AG09319 (cell line): ENCODE measurements around the gene AGTPBP1.
"Not testable (repeated sequence)": the region's sequence is repeated elsewhere in the genome, so short reads cannot be mapped to it uniquely, and the experiment has no call there.

Source experiments
- DNase-seq: peaks from one replicate; pipeline ENCODE4 v3.0.0-alpha.2; 2010; ENCODE audit warnings: low read depth; ENCODE audit errors: extremely low read depth
- CTCF ChIP-seq: IDR thresholded peaks from 2 replicates; pipeline ENCODE4 v1.5.1; 2011; ENCODE audit warnings: low read depth, mild to moderate bottlenecking, inconsistent platforms, low read length, moderate library complexity

Gene AGTPBP1

GRCh38 chr9:85594316-85594715 lies 147.4 kb downstream of the AGTPBP1 start:
- no peak for TF ChIP-seq CTCF
- DNase-seq: no peak

- DNase-seq: no peak
- no peak for TF ChIP-seq CTCF
Observed at GRCh38 chr9:85586684-85587083, 155.1 kb downstream of the AGTPBP1 start.

GRCh38 chr9:85577353-85577952 lies 164.3 kb downstream of the AGTPBP1 start:
- no peak for TF ChIP-seq CTCF
- DNase-seq: no peak

GRCh38 chr9:85575868-85576267 lies 165.9 kb downstream of the AGTPBP1 start:
- TF ChIP-seq CTCF: no peak
- DNase-seq: no peak

GRCh38 chr9:85573546-85573945 lies 168.2 kb downstream of the AGTPBP1 start:
- DNase-seq: not testable (repeated sequence)

GRCh38 chr9:85572917-85573316 lies 168.8 kb downstream of the AGTPBP1 start:
- not testable (repeated sequence) for DNase-seq

GRCh38 chr9:85569988-85570387 lies 171.8 kb downstream of the AGTPBP1 start:
- TF ChIP-seq CTCF: no peak
- no peak for DNase-seq

- no peak for DNase-seq
- TF ChIP-seq CTCF: no peak
Observed at GRCh38 chr9:85559526-85559925, 182.2 kb downstream of the AGTPBP1 start.
